ENCODE results near the gene YTHDC1. TPM values are rescaled to one million over a fixed set of nuclear protein-coding genes. Genes with fewer than 3 reads are reported as not detected.

YTHDC1 gene
- total and polyA plus RNA-seq, 2 of the 4 experiments (the other 2 are of a cell fraction) = 31.9 to 32.7 TPM

DNA sequence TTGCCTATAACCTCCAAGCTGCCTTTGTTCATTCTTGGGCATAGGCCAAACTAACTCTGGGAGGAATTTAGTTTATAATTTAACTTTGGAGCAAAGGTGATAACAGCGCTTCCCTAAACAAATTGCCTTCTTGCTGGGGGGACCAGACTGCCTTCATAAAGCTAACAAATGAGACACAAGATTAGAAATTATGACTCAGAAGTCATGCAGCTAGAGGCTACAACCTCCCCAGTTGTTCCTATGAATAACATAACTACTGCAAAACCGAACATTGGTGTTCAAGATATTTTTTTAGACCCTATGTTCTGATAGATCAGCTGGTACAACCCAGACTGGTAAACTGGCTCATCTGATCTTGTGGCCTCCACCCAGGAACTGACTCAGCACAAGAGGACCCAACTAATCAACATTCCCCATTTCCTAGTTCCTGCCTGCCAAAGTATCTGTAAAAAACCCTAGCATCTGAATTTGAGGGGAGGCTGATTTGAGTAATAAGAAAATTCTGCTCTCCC is 82.4 kb downstream of the YTHDC1 start:
- in situ Hi-C loops (cut with MboI; ENCODE audit: low sequenced_read_pairs) (loop anchor here (25.0 kb wide), 2 partner anchors 370 to 895 kb away; no protein-coding TSS in a partner anchor), dilution Hi-C loops (cut with HindIII; ENCODE audit: low sequenced_read_pairs, unreplicated experiment) (no loop called here), intact Hi-C loops (cut with micrococcal nuclease) (no loop called here)
- no TSS peak for BruUV-seq (replicated peaks)
- no peak overlapping the region for H3K4ac ChIP-seq (ENCODE audit: low read depth, low read length)
- H3K4me1 ChIP-seq (ENCODE audit: control insufficient read depth, insufficient read depth, low read length) = 0 out of 2 replicates have a peak, but pooled peaks cover 3% of the 10 kb centered on the region
- no peak overlapping the region for H3K23ac ChIP-seq (ENCODE audit: low read depth, low read length)
- ChIA-PET CTCF (interaction anchor here (1.9 kb wide), 1 partner anchor 108 kb away, joined by 8 read pairs; no protein-coding TSS in a partner anchor), POLR2A (ENCODE audit: unreplicated experiment) (interaction anchor here (0.5 kb wide), 1 partner anchor 58 kb away, joined by 3 read pairs; no protein-coding TSS in a partner anchor)
- no peak overlapping the region for H3K18ac ChIP-seq (ENCODE audit: low read depth, low read length)
- no peak overlapping the region for H2AFZ ChIP-seq (replicated peaks; ENCODE audit: low read length, poor library complexity)
- no peaks in the 10 kb centered on the region for H3K9me1 ChIP-seq (ENCODE audit: insufficient read depth, low read length)
- no peak overlapping the region for H4K8ac ChIP-seq (ENCODE audit: low read depth in 2 of 2, low read length in 2 of 2)
- 0% methylated on average over 1 of the region's 2 CpGs; no CpG with 5 or more reads in 1 of the 2 experiments for WGBS, 2 experiments (ENCODE audit: extremely low coverage in 2 of 2, insufficient read length in 1 of 2)
- no peak overlapping the region for H4K5ac ChIP-seq (ENCODE audit: low read depth, low read length)
- no peak overlapping the region; the same call in 1 of the 2 replicates for H2BK120ac ChIP-seq (ENCODE audit: low read depth, low read length)
- no peak overlapping the region for H3K27ac ChIP-seq (ENCODE audit: insufficient read depth, low read length)
- H2BK15ac ChIP-seq (ENCODE audit: low read depth, low read length) = no peak overlapping the region
- H3K14ac ChIP-seq (replicated peaks; ENCODE audit: low read depth, low read length) = no peak overlapping the region
- H2BK20ac ChIP-seq (ENCODE audit: low read depth, low read length) = no peak overlapping the region
- no peaks in the 10 kb centered on the region for H3K36me3 ChIP-seq (ENCODE audit: control insufficient read depth, insufficient read depth, low read length)
- H3K56ac ChIP-seq (ENCODE audit: extremely low read depth, insufficient read depth, low read length) = no peak overlapping the region
- TF ChIP-seq FOS (IDR thresholded peaks at IDR 0.05; ENCODE audit: low read depth, low read length) (peak; percentile 13; the same call in 1 of the 2 replicates), MAFK (IDR thresholded peaks at IDR 0.05; ENCODE audit: low read depth, low read length) (peak; percentile 18; the same call in 1 of the 2 replicates), MAZ (IDR thresholded peaks at IDR 0.05; ENCODE audit: borderline replicate concordance, low read depth, low read length) (no peak)
- H2AK5ac ChIP-seq (ENCODE audit: low read depth, low read length) = no peak overlapping the region
- H3K9me3 ChIP-seq (ENCODE audit: control insufficient read depth, insufficient read depth, low read length) = no peaks in the 10 kb centered on the region
- H3K9ac ChIP-seq (ENCODE audit: low read depth, low read length) = no peak overlapping the region
- no peaks in the 10 kb centered on the region for H4K20me1 ChIP-seq (ENCODE audit: insufficient read depth, low read length)
- no peak overlapping the region for H2AK9ac ChIP-seq (replicated peaks; ENCODE audit: low read depth, low read length, poor library complexity)
- DNase-seq = peak; percentile 56
- H3K4me3 ChIP-seq (ENCODE audit: insufficient read depth, low read depth, low read length) = no peak overlapping the region
- H4K91ac ChIP-seq (ENCODE audit: insufficient read depth, low read depth, low read length) = no peak overlapping the region
- H3K4me2 ChIP-seq (ENCODE audit: low read depth, low read length) = peak overlapping the region; percentile 43; the same call in 1 of the 2 replicates
- no peaks in the 10 kb centered on the region for H3K27me3 ChIP-seq (ENCODE audit: control insufficient read depth, insufficient read depth, low read length)
- no peaks in the 10 kb centered on the region for H3K79me1 ChIP-seq (ENCODE audit: low read depth in 1 of 2, low read length in 2 of 2)
- ATAC-seq (ENCODE audit: low read depth) = peak; percentile 69
- H2BK5ac ChIP-seq (ENCODE audit: low read depth, low read length, poor library complexity, severe bottlenecking) = no peak overlapping the region

Measured in IMR-90 (cell line).